Activated naive CD8-positive, alpha-beta T cell treated with anti-CD3 and anti-CD28 coated beads, Interleukin-2, amount 10 ng/mL, durations not matched to agents 7 days and 5 days (primary cell): ENCODE measurements around the gene IMPDH1. TPM values are rescaled to one million over a fixed set of nuclear protein-coding genes. Genes with fewer than 3 reads are reported as not detected.

Experiments used
- ATAC-seq: fragments of 150-1000 bp; cut with Tn5 transposase; one replicate; pipeline ENCODE4 v1.10.0; 2021; ENCODE audit warnings: low read depth, moderate library complexity
- POLR2A ChIA-PET: fragments of 350-600 bp; sonication (Branson Sonifier 250); formaldehyde crosslinking; loops from one replicate; lab custom pipeline; 2021; ENCODE audit warnings: antibody characterized with exemption; lab: Charles Lee
- DNase-seq: peaks from one replicate; pipeline ENCODE4 v3.0.0; 2021
- H3K27ac Mint-ChIP-seq: one replicate; pipeline ENCODE4 v1.8.0; 2022; ENCODE audit warnings: mild to moderate bottlenecking, mixed read lengths
- H3K27me3 Mint-ChIP-seq: one replicate; pipeline ENCODE4 v1.8.0; 2022; ENCODE audit warnings: mild to moderate bottlenecking, moderate library complexity, mixed read lengths
- H3K36me3 Mint-ChIP-seq: one replicate; pipeline ENCODE4 v1.8.0; 2021; ENCODE audit warnings: mild to moderate bottlenecking, mixed read lengths
- H3K4me1 Mint-ChIP-seq: one replicate; pipeline ENCODE4 v1.8.0; 2021; ENCODE audit warnings: mixed read lengths
- H3K4me3 Mint-ChIP-seq: one replicate; pipeline ENCODE4 v1.8.0; 2022; ENCODE audit warnings: mild to moderate bottlenecking, moderate library complexity, mixed read lengths
- H3K9me3 Mint-ChIP-seq: one replicate; pipeline ENCODE4 v1.8.0; 2021; ENCODE audit warnings: mixed read lengths
- total RNA-seq, 2 experiments: library from RNA; stranded (reverse); gene quantifications; one replicate each; pipeline ENCODE4 v1.2.3, GENCODE V29; 2021

IMPDH1 gene
- total RNA-seq, 2 experiments from 2014 or later = 59.0 to 64.4 TPM

- DNase-seq (no peak), ATAC-seq (no peak)
- Mint-ChIP-seq H3K27ac (no peak overlapping the region), H3K27me3 (peaks cover 12% of the 10 kb centered on the region), H3K4me3 (no peak overlapping the region), H3K4me1 (peaks cover 36% of the 10 kb centered on the region), H3K9me3 (no peaks in the 10 kb centered on the region), H3K36me3 (peaks cover 4% of the 10 kb centered on the region)
- POLR2A ChIA-PET = interaction anchor here (1.3 kb wide), 1 partner anchor 10 kb away, joined by 3 read pairs; no protein-coding TSS in a partner anchor
These were observed 2.6 kb downstream of the IMPDH1 start for GRCh38 chr7:128407233-128407589.

- peaks cover 36% of the 10 kb centered on the region for H3K4me1 Mint-ChIP-seq
- H3K4me3 Mint-ChIP-seq = peak overlapping the region; percentile 85
- H3K9me3 Mint-ChIP-seq = no peaks in the 10 kb centered on the region
- POLR2A ChIA-PET = interaction anchor here (1.3 kb wide), 1 partner anchor 10 kb away, joined by 3 read pairs; no protein-coding TSS in a partner anchor
- no peak for DNase-seq
- H3K27ac Mint-ChIP-seq = peak overlapping the region; percentile 56
- ATAC-seq = no peak
- peaks cover 6% of the 10 kb centered on the region for H3K27me3 Mint-ChIP-seq
- peaks cover 4% of the 10 kb centered on the region for H3K36me3 Mint-ChIP-seq
These were observed 3.2 kb downstream of the IMPDH1 start for GRCh38 chr7:128406314-128407232.

DNA sequence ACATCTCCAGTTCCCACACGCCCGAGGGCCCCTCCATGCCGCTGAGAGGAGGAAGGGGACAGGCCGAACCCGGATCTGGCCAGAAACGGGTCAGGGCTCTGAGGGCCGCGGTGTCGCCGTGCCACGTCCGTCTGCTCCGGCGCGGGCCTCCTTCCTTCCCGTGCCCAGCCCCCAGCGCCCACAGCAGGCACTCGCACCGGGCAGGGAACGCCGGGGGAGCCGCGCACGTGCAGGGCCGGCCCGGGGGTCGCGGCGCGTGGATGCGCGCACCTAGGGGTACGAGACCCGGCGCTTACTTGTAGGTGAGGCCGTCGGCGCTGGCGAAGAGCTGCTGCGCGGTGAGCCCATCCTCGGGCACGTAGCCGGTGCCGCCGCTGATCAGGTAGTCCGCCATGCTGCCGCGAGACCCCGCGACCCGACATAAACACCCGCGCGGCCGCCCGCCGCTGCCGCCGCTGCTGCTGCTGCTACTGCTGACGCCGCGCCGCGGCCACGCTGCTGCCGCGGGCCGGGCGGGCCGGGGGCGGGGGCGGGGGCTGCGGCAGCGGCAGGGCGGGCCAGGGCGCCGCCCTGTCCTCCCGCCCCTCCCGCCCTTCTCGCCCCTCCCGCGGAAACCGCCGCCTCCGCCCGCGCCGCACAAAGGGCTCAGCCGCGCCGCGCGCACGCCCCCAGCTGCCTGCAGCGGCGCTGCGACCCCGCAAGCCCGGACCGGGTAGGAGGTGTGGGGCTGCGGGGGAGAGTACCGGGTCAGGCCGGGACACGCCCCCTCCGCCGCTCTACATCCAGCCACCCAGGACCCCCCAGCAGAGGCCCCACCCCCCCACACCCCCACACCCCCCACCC is 4.1 kb downstream of the IMPDH1 start:
- H3K9me3 Mint-ChIP-seq = no peaks in the 10 kb centered on the region
- POLR2A ChIA-PET = no interaction called here
- peaks cover 5% of the 10 kb centered on the region for H3K27me3 Mint-ChIP-seq
- peaks cover 36% of the 10 kb centered on the region for H3K4me1 Mint-ChIP-seq
- H3K36me3 Mint-ChIP-seq = peaks cover 4% of the 10 kb centered on the region
- no peak overlapping the region for H3K27ac Mint-ChIP-seq
- peak overlapping the region; percentile 84 for H3K4me3 Mint-ChIP-seq
- ATAC-seq (peak; percentile 3), DNase-seq (peak; percentile 73)

GRCh38 chr7:128404886-128405470 is 4.8 kb downstream of the IMPDH1 start:
- POLR2A ChIA-PET = no interaction called here

DNA sequence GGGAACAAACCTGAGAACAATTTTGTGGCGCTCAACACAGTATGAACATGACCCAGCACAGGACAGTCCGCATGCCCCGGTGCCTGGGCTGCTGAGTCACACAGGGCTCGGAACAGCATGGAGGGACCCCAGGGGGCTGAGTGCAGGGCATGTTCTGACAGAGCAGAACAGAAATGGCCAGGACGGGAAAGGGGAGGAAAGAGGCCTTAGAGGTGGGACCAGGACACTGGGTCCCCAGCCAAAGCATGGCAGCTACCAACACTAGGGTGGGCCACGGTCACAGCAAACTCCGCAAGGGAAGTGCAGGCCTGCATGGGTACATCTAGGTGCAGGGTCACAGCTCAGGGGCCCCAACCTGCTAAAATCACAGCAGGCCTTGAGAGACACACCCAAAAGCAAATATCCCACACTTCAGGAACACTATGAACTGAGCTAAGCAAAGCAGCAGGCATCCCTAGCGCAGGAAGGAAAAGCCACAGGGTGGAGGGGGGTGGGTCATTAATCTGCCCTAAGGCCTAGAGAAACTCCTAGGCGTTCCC is 5.6 kb downstream of the IMPDH1 start:
- peaks cover 4% of the 10 kb centered on the region for H3K36me3 Mint-ChIP-seq
- POLR2A ChIA-PET = interaction anchor here (1.4 kb wide), 1 partner anchor 51 kb away, joined by 3 read pairs; the partner anchor contains the start of gene HILPDA
- DNase-seq (no peak), ATAC-seq (no peak)
- H3K27ac Mint-ChIP-seq = peak overlapping the region; percentile 42
- peaks cover 1% of the 10 kb centered on the region for H3K27me3 Mint-ChIP-seq
- no peaks in the 10 kb centered on the region for H3K9me3 Mint-ChIP-seq
- H3K4me1 Mint-ChIP-seq = peaks cover 31% of the 10 kb centered on the region
- peak overlapping the region; percentile 84 for H3K4me3 Mint-ChIP-seq

More at GRCh38 chr7:128404886-128405470, 4.8 kb downstream of the IMPDH1 start:
- peaks cover 1% of the 10 kb centered on the region for H3K27me3 Mint-ChIP-seq
- H3K4me1 Mint-ChIP-seq = peaks cover 32% of the 10 kb centered on the region
- H3K27ac Mint-ChIP-seq = peak overlapping the region; percentile 65
- no peaks in the 10 kb centered on the region for H3K9me3 Mint-ChIP-seq
- H3K36me3 Mint-ChIP-seq = peaks cover 4% of the 10 kb centered on the region
- peak overlapping the region; percentile 84 for H3K4me3 Mint-ChIP-seq
- DNase-seq (no peak), ATAC-seq (no peak)

GRCh38 chr7:128403676-128404075 is 6.1 kb downstream of the IMPDH1 start:
- Mint-ChIP-seq H3K4me1 (peaks cover 27% of the 10 kb centered on the region), H3K9me3 (no peaks in the 10 kb centered on the region), H3K27me3 (peaks cover 1% of the 10 kb centered on the region), H3K36me3 (peaks cover 4% of the 10 kb centered on the region), H3K4me3 (no peak overlapping the region), H3K27ac (no peak overlapping the region)
- DNase-seq (no peak), ATAC-seq (no peak)
- POLR2A ChIA-PET = interaction anchor here (1.4 kb wide), 1 partner anchor 52 kb away, joined by 3 read pairs; the partner anchor contains the start of gene HILPDA

DNA sequence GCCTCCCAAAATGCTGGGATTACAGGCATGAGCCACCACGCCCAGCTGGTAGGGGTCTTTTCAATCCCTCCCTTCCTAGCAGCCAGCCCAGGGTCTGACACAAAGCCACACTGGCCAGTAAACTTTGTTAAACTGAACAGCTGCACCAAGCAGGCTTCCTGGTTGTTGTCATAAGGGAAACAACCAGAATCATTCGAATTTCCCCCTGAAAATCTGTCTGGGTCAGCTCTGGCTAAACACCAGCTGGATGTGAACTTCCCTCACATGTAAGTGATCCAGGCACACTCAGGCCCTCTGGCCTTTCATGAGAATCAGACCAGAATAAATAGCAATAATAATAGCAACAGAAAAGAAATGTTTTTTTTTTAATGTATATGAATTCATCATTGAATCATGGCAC is 7.4 kb downstream of the IMPDH1 start:
- H3K36me3 Mint-ChIP-seq = peaks cover 6% of the 10 kb centered on the region
- no peak for DNase-seq
- H3K27ac Mint-ChIP-seq = no peak overlapping the region
- POLR2A ChIA-PET = no interaction called here
- no peak for ATAC-seq
- no peaks in the 10 kb centered on the region for H3K27me3 Mint-ChIP-seq
- no peak overlapping the region for H3K4me3 Mint-ChIP-seq
- H3K9me3 Mint-ChIP-seq = no peaks in the 10 kb centered on the region
- peaks cover 19% of the 10 kb centered on the region for H3K4me1 Mint-ChIP-seq

- POLR2A ChIA-PET = no interaction called here
- H3K36me3 Mint-ChIP-seq = peaks cover 7% of the 10 kb centered on the region
- ATAC-seq (no peak), DNase-seq (no peak)
- peaks cover 13% of the 10 kb centered on the region for H3K4me1 Mint-ChIP-seq
- H3K4me3 Mint-ChIP-seq = no peak overlapping the region
- H3K27me3 Mint-ChIP-seq = no peaks in the 10 kb centered on the region
- H3K9me3 Mint-ChIP-seq = no peaks in the 10 kb centered on the region
- H3K27ac Mint-ChIP-seq = no peak overlapping the region
These were observed 9.2 kb downstream of the IMPDH1 start for GRCh38 chr7:128400566-128400965.

DNA sequence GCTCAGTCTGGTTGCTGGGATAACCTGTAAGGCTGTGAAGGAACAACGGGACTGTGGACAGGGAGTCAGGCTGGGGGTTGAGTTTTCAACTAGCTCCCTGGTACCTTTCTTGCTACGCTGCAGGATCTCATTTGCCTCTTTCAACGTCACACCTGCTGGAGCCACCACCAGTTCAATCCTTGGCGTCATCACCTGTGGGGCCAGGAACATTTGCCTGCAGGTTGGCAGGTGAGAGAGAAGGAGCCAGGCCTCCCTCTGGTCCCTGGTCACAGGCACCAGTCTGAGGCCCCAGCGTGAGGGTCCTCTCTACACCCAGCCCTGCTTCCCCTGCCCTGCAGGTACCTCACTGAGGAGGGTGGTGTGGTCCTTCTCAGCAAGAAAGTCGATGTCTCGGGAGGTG is 9.8 kb downstream of the IMPDH1 start:
- Mint-ChIP-seq H3K36me3 (peaks cover 7% of the 10 kb centered on the region), H3K9me3 (no peaks in the 10 kb centered on the region), H3K4me3 (no peak overlapping the region), H3K27me3 (no peaks in the 10 kb centered on the region), H3K4me1 (peaks cover 12% of the 10 kb centered on the region), H3K27ac (no peak overlapping the region)
- no peak for DNase-seq
- ATAC-seq = no peak
- POLR2A ChIA-PET = no interaction called here

DNA sequence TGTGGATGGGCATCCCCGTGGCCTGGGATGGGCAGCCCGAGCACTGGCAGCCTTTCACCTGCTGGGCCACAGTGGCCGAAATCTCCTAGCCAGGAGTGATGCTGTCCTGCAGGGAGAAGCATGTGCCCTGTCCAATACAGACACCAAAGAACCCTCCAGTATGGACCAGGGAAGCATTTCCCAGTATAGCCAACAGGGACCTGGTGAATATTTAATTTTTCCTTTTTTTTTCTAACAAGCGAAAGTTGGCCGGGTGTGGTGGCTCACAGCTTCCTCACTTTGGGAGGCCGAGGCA is 11.0 kb downstream of the IMPDH1 start:
- no peak for ATAC-seq

DNA sequence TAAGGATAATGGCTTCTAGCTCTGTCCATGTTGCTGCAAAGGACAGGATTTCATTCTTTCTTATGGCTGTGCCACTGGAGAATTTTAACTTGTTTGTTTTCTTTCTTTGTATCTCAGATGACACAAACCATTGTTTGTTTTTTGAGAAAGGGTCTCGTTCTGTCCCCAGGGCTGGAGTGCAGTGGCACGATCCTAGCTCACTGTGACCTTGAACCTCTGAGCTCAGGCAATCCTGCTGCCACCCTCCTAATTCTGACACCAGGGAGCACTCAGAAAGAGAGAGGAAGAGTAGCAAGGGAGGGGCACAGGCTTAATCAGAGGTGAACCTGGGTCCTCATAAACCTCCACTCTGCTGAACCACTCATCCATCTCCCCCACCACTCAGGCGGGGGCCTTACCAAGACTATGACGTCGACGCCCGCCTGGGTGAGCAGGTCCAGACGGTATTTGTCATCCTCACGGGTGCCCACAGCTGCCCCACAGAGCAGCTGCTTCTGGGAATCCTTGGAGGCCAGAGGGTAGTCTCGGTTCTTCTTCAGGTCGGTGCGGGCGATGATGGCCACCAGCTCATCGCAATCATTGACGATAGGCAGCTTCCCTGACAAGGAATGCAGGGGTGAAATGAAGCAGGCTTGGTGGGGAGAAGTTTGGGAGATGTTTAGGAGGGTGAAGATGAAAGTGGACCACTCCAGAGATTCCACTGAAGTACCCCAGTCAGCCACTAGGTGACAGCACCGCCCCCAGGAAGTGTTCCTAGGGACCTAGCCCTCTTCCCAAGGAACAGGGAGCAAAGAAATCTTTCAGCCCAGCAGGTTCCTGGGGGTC is 11.6 kb downstream of the IMPDH1 start:
- Mint-ChIP-seq H3K27ac (no peak overlapping the region), H3K36me3 (peaks cover 5% of the 10 kb centered on the region), H3K9me3 (no peaks in the 10 kb centered on the region), H3K4me3 (no peak overlapping the region), H3K27me3 (no peaks in the 10 kb centered on the region), H3K4me1 (no peaks in the 10 kb centered on the region)
- POLR2A ChIA-PET = no interaction called here
- no peak for ATAC-seq
- DNase-seq = peak; percentile 54

More for the DNA sequence above, 11.0 kb downstream of the IMPDH1 start:
- POLR2A ChIA-PET = no interaction called here
- Mint-ChIP-seq H3K4me3 (no peak overlapping the region), H3K9me3 (no peaks in the 10 kb centered on the region), H3K27me3 (no peaks in the 10 kb centered on the region), H3K27ac (no peak overlapping the region), H3K36me3 (peaks cover 7% of the 10 kb centered on the region), H3K4me1 (peaks cover under 1% of the 10 kb centered on the region)
- no peak for DNase-seq

GRCh38 chr7:128396357-128396756 is 13.4 kb downstream of the IMPDH1 start:
- DNase-seq (no peak), ATAC-seq (no peak)
- H3K27ac Mint-ChIP-seq = no peak overlapping the region
- H3K9me3 Mint-ChIP-seq = no peaks in the 10 kb centered on the region
- POLR2A ChIA-PET = interaction anchor here (0.7 kb wide), 1 partner anchor 350 kb away, joined by 4 read pairs; no protein-coding TSS in a partner anchor
- H3K4me3 Mint-ChIP-seq = no peak overlapping the region
- peaks cover 5% of the 10 kb centered on the region for H3K36me3 Mint-ChIP-seq
- H3K4me1 Mint-ChIP-seq = no peaks in the 10 kb centered on the region
- no peaks in the 10 kb centered on the region for H3K27me3 Mint-ChIP-seq
